GM10266 (cell line): ENCODE results near the gene TEX2.
A peak's percentile ranks its signal among the peaks of the same experiment; 100 is the strongest.

Experiments used
- DNase-seq: peaks from one replicate; pipeline ENCODE4 v3.0.0; 2012; ENCODE audit errors: extremely low spot score
- TF ChIP-seq, protein P1 (sequence below): IDR thresholded peaks from 2 replicates; pipeline ENCODE4 v1.5.1; 2012; ENCODE audit warnings: mild to moderate bottlenecking, low read depth; ENCODE audit not compliant: control insufficient read depth, insufficient read depth; ENCODE audit errors: missing control alignments

The TEX2 gene, protein sequence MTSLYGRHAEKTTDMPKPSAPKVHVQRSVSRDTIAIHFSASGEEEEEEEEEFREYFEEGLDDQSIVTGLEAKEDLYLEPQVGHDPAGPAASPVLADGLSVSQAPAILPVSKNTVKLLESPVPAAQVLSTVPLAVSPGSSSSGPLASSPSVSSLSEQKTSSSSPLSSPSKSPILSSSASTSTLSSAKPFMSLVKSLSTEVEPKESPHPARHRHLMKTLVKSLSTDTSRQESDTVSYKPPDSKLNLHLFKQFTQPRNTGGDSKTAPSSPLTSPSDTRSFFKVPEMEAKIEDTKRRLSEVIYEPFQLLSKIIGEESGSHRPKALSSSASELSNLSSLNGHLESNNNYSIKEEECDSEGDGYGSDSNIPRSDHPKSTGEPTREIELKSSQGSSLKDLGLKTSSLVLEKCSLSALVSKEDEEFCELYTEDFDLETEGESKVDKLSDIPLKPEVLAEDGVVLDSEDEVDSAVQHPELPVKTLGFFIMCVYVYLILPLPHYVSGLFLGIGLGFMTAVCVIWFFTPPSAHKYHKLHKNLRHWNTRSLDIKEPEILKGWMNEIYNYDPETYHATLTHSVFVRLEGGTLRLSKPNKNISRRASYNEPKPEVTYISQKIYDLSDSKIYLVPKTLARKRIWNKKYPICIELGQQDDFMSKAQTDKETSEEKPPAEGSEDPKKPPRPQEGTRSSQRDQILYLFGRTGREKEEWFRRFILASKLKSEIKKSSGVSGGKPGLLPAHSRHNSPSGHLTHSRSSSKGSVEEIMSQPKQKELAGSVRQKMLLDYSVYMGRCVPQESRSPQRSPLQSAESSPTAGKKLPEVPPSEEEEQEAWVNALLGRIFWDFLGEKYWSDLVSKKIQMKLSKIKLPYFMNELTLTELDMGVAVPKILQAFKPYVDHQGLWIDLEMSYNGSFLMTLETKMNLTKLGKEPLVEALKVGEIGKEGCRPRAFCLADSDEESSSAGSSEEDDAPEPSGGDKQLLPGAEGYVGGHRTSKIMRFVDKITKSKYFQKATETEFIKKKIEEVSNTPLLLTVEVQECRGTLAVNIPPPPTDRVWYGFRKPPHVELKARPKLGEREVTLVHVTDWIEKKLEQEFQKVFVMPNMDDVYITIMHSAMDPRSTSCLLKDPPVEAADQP

DNA sequence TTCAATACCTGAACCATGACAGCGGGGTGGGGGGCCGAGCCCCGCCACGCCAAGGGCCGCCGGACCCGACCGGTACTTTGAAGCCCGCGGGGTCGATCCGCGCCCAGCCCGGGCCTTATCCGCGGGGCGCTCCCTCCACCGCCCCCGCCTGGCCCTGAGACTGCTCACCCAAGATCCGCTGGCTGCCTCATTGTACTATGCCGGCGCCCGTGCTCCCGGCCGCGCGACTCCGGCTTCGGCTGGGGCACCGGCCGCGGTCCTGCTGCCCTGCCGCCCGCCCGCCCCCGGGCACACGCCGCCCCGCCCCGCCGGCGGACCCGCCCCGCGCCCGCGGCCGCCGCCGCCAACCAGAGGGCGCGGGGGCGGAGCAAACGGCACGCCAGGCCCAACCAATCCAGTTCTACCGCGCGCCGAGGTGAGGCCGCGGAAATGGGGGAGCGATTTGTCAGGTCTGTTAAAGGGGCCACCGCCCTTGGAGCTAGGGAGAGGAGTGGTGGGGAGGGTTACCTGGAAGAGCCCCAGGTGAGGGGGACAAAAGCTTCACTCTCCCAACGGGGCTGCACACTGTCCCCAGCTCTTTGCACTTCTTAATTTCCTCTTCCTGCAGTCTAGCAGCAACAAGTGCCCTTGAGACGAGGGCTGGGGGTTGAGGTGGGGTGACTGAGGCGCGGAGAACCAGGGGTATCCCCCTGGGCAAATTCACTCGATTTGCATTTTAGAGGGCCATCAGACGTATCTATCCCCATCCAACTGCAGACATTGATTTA lies at the start of gene TEX2:
Gene TEX2 (minus strand): TSS at position 261 of the 767 bp plus-strand sequence. CDS start 49,043 bp downstream, outside the sequence.
- DNase-seq: peak; percentile 98
- TF ChIP-seq, protein P1, sequence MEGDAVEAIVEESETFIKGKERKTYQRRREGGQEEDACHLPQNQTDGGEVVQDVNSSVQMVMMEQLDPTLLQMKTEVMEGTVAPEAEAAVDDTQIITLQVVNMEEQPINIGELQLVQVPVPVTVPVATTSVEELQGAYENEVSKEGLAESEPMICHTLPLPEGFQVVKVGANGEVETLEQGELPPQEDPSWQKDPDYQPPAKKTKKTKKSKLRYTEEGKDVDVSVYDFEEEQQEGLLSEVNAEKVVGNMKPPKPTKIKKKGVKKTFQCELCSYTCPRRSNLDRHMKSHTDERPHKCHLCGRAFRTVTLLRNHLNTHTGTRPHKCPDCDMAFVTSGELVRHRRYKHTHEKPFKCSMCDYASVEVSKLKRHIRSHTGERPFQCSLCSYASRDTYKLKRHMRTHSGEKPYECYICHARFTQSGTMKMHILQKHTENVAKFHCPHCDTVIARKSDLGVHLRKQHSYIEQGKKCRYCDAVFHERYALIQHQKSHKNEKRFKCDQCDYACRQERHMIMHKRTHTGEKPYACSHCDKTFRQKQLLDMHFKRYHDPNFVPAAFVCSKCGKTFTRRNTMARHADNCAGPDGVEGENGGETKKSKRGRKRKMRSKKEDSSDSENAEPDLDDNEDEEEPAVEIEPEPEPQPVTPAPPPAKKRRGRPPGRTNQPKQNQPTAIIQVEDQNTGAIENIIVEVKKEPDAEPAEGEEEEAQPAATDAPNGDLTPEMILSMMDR: no peak

GRCh38 chr17:64309710-64310109 lies 46.6 kb upstream of the TEX2 start:
- TF ChIP-seq, protein P1: no peak

GRCh38 chr17:64309021-64309420 lies 46.0 kb upstream of the TEX2 start:
- TF ChIP-seq, protein P1: no peak

More at GRCh38 chr17:64309710-64310109, 46.6 kb upstream of the TEX2 start:
- no peak for DNase-seq

GRCh38 chr17:64306850-64307463 lies 43.9 kb upstream of the TEX2 start:
- TF ChIP-seq, protein P1: peak; percentile 86
- DNase-seq: peak; percentile 69

More at GRCh38 chr17:64309021-64309420, 46.0 kb upstream of the TEX2 start:
- DNase-seq: no peak

DNA sequence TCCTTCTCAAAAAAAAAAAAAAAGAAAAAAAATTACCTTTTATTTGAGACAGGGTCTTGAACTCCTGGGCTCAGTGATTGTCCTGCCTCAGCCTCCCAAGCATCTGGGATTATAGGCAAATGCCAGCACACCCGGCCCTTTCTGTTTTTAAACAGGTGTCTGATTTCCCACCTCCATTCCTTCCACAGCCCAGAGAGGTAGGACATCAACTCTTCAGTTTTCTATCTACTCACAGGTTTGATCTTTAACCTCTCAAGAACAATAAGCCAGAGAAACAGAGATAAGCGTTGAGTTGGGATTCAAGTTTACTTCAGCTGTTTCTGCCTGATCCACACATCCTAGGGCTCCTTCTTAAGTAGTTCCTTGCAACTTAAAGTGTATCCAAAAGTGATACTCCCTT lies 41.5 kb upstream of the TEX2 start:
- TF ChIP-seq, protein P1: no peak
- DNase-seq: no peak

DNA sequence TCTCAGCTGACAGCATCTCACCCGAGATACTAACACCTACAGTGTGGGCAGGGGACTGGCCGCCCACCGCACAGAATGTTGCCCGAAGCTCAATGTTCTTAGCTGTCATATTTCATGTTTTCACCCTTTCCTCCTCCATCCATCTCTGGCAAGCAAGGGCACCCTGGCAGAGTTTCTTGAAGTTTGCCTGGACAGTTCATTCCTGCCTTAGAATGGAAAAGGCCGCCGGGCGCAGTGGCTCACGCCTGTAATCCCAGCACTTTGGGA lies 37.6 kb upstream of the TEX2 start:
- DNase-seq: no peak
- TF ChIP-seq, protein P1: no peak
